Neural progenitor cell (in vitro differentiated cells): ENCODE measurements around the gene QRICH1. TPM values are rescaled to one million over a fixed set of nuclear protein-coding genes. Genes with fewer than 3 reads are reported as not detected.

Experiments
- DNase-seq: peaks from one replicate; pipeline ENCODE4 v3.0.0-alpha.2; 2016; ENCODE audit warnings: low spot score
- H2AFZ ChIP-seq: fragments of 200-600 bp; sonication (generic); replicated peaks from 2 replicates; pipeline ENCODE4 v1.6.1; 2016; ENCODE audit warnings: antibody characterized with exemption
- H3F3A ChIP-seq: fragments of 200-600 bp; sonication (generic); 2 replicates; pipeline ENCODE4 v1.6.1; 2016; ENCODE audit warnings: antibody characterized with exemption, low read depth
- H3K27ac ChIP-seq: fragments of 200-600 bp; sonication (generic); 2 replicates; pipeline ENCODE4 v1.5.1; 2016; ENCODE audit warnings: mild to moderate bottlenecking
- H3K27me3 ChIP-seq: fragments of 200-600 bp; sonication (generic); 2 replicates; pipeline ENCODE4 v1.6.1; 2016; ENCODE audit warnings: mild to moderate bottlenecking, moderate library complexity
- H3K36me3 ChIP-seq: fragments of 200-600 bp; sonication (generic); 2 replicates; pipeline ENCODE4 v1.5.1; 2016
- H3K4me1 ChIP-seq: fragments of 200-600 bp; sonication (generic); 2 replicates; pipeline ENCODE4 v1.6.1; 2016; ENCODE audit warnings: mixed run types
- H3K4me2 ChIP-seq: fragments of 200-600 bp; sonication (generic); 2 replicates; pipeline ENCODE4 v1.6.1; 2016
- H3K4me3 ChIP-seq: fragments of 200-600 bp; sonication (generic); 2 replicates; pipeline ENCODE4 v1.5.1; 2016
- H3K79me2 ChIP-seq: fragments of 200-600 bp; sonication (generic); 2 replicates; pipeline ENCODE4 v1.6.1; 2016; ENCODE audit warnings: low read depth
- H3K9ac ChIP-seq: fragments of 200-600 bp; sonication (generic); 2 replicates; pipeline ENCODE4 v1.6.1; 2016
- H3K9me3 ChIP-seq: fragments of 200-600 bp; sonication (generic); 2 replicates; pipeline ENCODE4 v1.5.1; 2016; ENCODE audit warnings: low read depth
- H4K20me1 ChIP-seq: fragments of 200-600 bp; sonication (generic); 2 replicates; pipeline ENCODE4 v1.6.1; 2016; ENCODE audit warnings: low read depth
- H3K27ac Mint-ChIP-seq: 3 replicates; pipeline ENCODE4 v1.8.0; 2021; ENCODE audit warnings: mixed read lengths
- H3K27me3 Mint-ChIP-seq: 2 replicates; pipeline ENCODE4 v1.8.0; 2022; ENCODE audit warnings: low read depth, mild to moderate bottlenecking, inconsistent platforms, moderate library complexity, mixed read lengths; ENCODE audit not compliant: insufficient read depth
- H3K36me3 Mint-ChIP-seq: 3 replicates; pipeline ENCODE4 v1.8.0; 2021; ENCODE audit warnings: mixed read lengths
- H3K4me1 Mint-ChIP-seq: 3 replicates; pipeline ENCODE4 v1.8.0; 2021; ENCODE audit warnings: mixed read lengths
- H3K4me3 Mint-ChIP-seq: 3 replicates; pipeline ENCODE4 v1.8.0; 2021; ENCODE audit warnings: mild to moderate bottlenecking, moderate library complexity, mixed read lengths
- H3K9me3 Mint-ChIP-seq: 3 replicates; pipeline ENCODE4 v1.8.0; 2020; ENCODE audit warnings: mixed read lengths
- EZH2 ChIP-seq: fragments of 200-600 bp; sonication (generic); IDR thresholded peaks from 2 replicates; pipeline ENCODE4 v1.6.1; 2017; ENCODE audit warnings: antibody characterized with exemption, mild to moderate bottlenecking, moderate library complexity
- EZH2phosphoT487 ChIP-seq: fragments of 200-600 bp; sonication (generic); IDR thresholded peaks from 2 replicates; pipeline ENCODE4 v1.6.1; 2017; ENCODE audit warnings: antibody characterized with exemption
- total RNA-seq: library from RNA; depleted of rRNA; stranded (reverse); fragments of >200 nt; gene quantifications from 2 replicates; pipeline ENCODE4 v1.2.3, GENCODE V29; 2015; ENCODE audit warnings: low replicate concordance
- TF ChIP-seq, protein P1 (sequence below): fragments of 200-600 bp; sonication (generic); IDR thresholded peaks from 2 replicates; pipeline ENCODE4 v1.5.1; 2017; ENCODE audit warnings: antibody characterized with exemption, mild to moderate bottlenecking

Gene QRICH1
- total RNA-seq, 1 donor from 2014 or later = 167 TPM

DNA sequence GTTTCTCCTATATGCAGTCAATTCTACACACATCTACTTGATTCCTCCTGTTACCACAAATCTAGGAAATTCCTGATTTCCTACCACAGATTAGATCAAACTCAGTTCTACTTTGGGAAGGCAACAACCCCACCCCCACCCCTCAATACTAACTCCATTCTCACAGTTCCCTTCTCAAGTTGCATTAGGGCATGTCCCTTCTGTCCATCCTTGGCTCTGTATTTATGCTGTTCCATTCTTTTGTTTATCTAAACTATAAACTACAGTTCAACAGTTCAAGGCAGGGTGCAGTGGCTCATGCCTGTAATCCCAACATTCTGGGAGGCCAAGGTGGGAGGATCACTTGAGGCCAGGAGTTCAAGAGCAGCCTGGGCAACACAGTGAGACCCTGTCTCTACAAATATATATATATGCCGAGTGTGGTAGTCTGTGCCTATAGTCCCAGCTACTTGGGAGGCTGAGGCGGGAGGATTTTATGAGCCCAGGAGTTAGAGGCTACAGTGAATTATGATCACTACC is 39.5 kb downstream of the QRICH1 start:
- no peaks in the 10 kb centered on the region for H3K4me1 ChIP-seq
- H3K79me2 ChIP-seq = peaks cover 30% of the 10 kb centered on the region
- no peak for DNase-seq
- H3F3A ChIP-seq = no peaks in the 10 kb centered on the region
- H2AFZ ChIP-seq = no peak overlapping the region
- peaks cover 5% of the 10 kb centered on the region for H3K36me3 ChIP-seq
- no peak overlapping the region for H3K4me3 ChIP-seq
- no peak overlapping the region for H3K9ac ChIP-seq
- H3K27ac ChIP-seq = no peak overlapping the region
- H3K9me3 ChIP-seq = no peaks in the 10 kb centered on the region
- TF ChIP-seq EZH2phosphoT487 (no peak), EZH2 (no peak)
- TF ChIP-seq, protein P1, sequence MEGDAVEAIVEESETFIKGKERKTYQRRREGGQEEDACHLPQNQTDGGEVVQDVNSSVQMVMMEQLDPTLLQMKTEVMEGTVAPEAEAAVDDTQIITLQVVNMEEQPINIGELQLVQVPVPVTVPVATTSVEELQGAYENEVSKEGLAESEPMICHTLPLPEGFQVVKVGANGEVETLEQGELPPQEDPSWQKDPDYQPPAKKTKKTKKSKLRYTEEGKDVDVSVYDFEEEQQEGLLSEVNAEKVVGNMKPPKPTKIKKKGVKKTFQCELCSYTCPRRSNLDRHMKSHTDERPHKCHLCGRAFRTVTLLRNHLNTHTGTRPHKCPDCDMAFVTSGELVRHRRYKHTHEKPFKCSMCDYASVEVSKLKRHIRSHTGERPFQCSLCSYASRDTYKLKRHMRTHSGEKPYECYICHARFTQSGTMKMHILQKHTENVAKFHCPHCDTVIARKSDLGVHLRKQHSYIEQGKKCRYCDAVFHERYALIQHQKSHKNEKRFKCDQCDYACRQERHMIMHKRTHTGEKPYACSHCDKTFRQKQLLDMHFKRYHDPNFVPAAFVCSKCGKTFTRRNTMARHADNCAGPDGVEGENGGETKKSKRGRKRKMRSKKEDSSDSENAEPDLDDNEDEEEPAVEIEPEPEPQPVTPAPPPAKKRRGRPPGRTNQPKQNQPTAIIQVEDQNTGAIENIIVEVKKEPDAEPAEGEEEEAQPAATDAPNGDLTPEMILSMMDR = no peak
- no peak overlapping the region for H3K4me2 ChIP-seq
- peaks cover 19% of the 10 kb centered on the region for H4K20me1 ChIP-seq
- H3K9me3 Mint-ChIP-seq = no peaks in the 10 kb centered on the region
- peaks cover 46% of the 10 kb centered on the region for H3K36me3 Mint-ChIP-seq
- no peak overlapping the region for H3K4me3 Mint-ChIP-seq
- H3K27ac Mint-ChIP-seq = no peak overlapping the region
- no peaks in the 10 kb centered on the region for H3K4me1 Mint-ChIP-seq
- H3K27me3 Mint-ChIP-seq = no peaks in the 10 kb centered on the region
- H3K27me3 ChIP-seq = no peaks in the 10 kb centered on the region

DNA sequence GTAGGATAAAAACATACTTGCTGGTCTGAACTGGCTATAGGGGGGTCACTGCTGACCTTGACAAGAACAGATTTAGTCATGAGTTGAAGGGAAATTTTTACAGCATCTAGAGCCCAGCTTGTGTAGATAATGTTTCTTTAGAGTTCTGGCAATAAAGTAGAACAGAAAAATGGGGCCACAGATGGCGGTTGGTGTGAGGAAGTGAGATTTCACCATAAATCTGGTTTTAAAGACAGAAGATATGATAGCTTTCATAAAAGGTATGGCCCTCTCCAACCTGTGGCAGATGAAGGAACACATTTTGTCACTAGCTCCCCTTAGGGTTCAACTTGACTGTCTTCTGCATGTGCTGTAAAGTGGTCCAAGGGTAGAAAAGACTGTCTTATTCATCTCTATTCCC is 40.3 kb downstream of the QRICH1 start:
- Histone ChIP-seq H3K27me3 (no peaks in the 10 kb centered on the region), H3F3A (no peaks in the 10 kb centered on the region), H3K4me1 (no peaks in the 10 kb centered on the region), H4K20me1 (peaks cover 19% of the 10 kb centered on the region), H3K9ac (no peak overlapping the region), H3K27ac (no peak overlapping the region), H3K9me3 (no peaks in the 10 kb centered on the region), H3K36me3 (peaks cover 5% of the 10 kb centered on the region), H3K4me2 (no peak overlapping the region), H2AFZ (no peak overlapping the region), H3K79me2 (peaks cover 29% of the 10 kb centered on the region), H3K4me3 (no peak overlapping the region)
- H3K27me3 Mint-ChIP-seq = no peaks in the 10 kb centered on the region
- no peak overlapping the region for H3K4me3 Mint-ChIP-seq
- DNase-seq = no peak
- TF ChIP-seq, protein P1 = no peak
- TF ChIP-seq EZH2phosphoT487 (no peak), EZH2 (no peak)
- H3K27ac Mint-ChIP-seq = no peak overlapping the region
- H3K36me3 Mint-ChIP-seq = peaks cover 46% of the 10 kb centered on the region
- H3K9me3 Mint-ChIP-seq = no peaks in the 10 kb centered on the region
- H3K4me1 Mint-ChIP-seq = no peaks in the 10 kb centered on the region

DNA sequence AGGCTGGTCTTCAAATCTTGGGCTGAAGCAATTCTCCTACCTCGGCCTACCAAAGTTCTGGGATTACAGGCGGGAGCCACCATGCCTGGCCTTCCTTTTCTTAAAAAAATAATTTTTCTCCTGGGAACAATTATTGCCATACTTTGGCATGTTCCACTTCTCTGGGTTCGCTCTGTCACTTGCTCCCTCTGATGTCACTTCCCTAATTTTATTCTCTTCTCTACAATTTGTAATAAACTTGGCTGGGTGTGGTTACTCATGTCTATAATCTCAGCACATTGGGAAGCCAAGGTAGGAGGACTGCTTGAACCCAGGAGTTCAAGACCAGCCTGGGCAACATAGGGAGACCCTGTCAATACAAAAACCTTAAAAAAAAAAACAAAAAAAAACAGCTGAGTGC is 58.6 kb downstream of the QRICH1 start:
- H3K27me3 Mint-ChIP-seq = no peaks in the 10 kb centered on the region
- Histone ChIP-seq H3F3A (peaks cover 35% of the 10 kb centered on the region), H3K4me2 (no peak overlapping the region), H3K9ac (no peak overlapping the region), H3K4me1 (no peaks in the 10 kb centered on the region), H3K27me3 (no peaks in the 10 kb centered on the region), H3K9me3 (no peaks in the 10 kb centered on the region), H3K79me2 (no peaks in the 10 kb centered on the region), H3K4me3 (no peak overlapping the region), H3K36me3 (peaks cover 3% of the 10 kb centered on the region), H4K20me1 (peaks cover 9% of the 10 kb centered on the region), H3K27ac (no peak overlapping the region), H2AFZ (no peak overlapping the region)
- peaks cover 24% of the 10 kb centered on the region for H3K36me3 Mint-ChIP-seq
- no peak for DNase-seq
- no peak overlapping the region for H3K27ac Mint-ChIP-seq
- no peak overlapping the region for H3K4me3 Mint-ChIP-seq
- no peaks in the 10 kb centered on the region for H3K9me3 Mint-ChIP-seq
- no peak for TF ChIP-seq EZH2phosphoT487
- TF ChIP-seq, protein P1 = no peak
- no peak for TF ChIP-seq EZH2
- no peaks in the 10 kb centered on the region for H3K4me1 Mint-ChIP-seq
